Measurements from ENCODE around the gene GJD4.

DNA sequence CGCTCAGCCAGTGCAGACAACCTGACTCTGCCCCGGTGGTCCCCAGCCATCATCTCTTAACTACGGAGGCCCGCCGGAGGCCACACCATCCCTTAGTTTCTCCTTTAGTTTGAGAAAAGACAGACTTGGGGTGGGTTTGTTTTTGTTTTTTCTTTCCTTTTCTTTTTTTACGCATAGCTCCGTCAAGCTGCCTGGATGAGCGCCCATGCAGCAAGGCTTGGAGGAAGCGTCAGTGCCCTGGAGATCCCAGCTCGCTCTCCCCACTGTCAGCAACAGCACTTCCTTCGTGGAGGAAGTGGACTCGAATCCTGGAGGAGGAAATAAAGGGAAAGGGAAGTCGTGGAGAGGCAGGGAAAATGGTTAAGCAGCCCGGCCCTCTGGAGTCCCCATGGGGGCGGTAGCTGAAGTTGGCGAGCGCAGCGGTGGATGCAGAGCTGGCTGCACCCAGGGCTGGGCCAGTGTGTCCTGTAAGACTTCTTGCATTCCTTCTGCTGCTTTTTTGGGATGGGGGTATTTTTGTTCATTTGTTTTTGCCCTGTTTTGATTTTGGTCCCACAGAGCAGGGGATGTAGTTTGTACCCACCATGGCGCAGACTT, 35.9 kb upstream of the GJD4 start:
- no peak for TF ChIP-seq CTCF (IDR thresholded peaks at IDR 0.05; ENCODE audit: low read depth, low read length)
- TF ChIP-seq MYC (IDR thresholded peaks at IDR 0.05; ENCODE audit: low read depth, low read length) = no peak
- no peak for TF ChIP-seq POLR2A (IDR thresholded peaks at IDR 0.05; ENCODE audit: extremely low read depth, insufficient read length)
